Karpas-422 (cell line): ENCODE data around the gene ABHD17C. TPM values are rescaled to one million over a fixed set of nuclear protein-coding genes. Genes with fewer than 3 reads are reported as not detected.
"Not testable (repeated sequence)": the region's sequence is repeated elsewhere in the genome, so short reads cannot be mapped to it uniquely, and the experiment has no call there.

ENCODE experiments used
- DNase-seq: peaks from one replicate; pipeline ENCODE4 v3.0.0-alpha.2; 2015
- H2AFZ ChIP-seq: fragments of 200-600 bp; sonication (generic); 2 replicates; pipeline ENCODE4 v1.6.1; 2014; ENCODE audit warnings: antibody characterized with exemption, low read length, mixed read lengths
- H3K27ac ChIP-seq: fragments of 200-600 bp; sonication (generic); 2 replicates; pipeline ENCODE4 v1.5.1; 2014; ENCODE audit warnings: mild to moderate bottlenecking, low read length, moderate library complexity
- H3K27me3 ChIP-seq: fragments of 200-600 bp; sonication (generic); 2 replicates; pipeline ENCODE4 v1.6.1; 2014; ENCODE audit warnings: low read length, mixed read lengths
- H3K36me3 ChIP-seq: fragments of 200-600 bp; sonication (generic); 2 replicates; pipeline ENCODE4 v1.6.1; 2014; ENCODE audit warnings: low read length, mixed read lengths; ENCODE audit not compliant: insufficient read depth
- H3K4me1 ChIP-seq: fragments of 200-600 bp; sonication (generic); 2 replicates; pipeline ENCODE4 v1.6.1; 2014; ENCODE audit warnings: mild to moderate bottlenecking, low read length, mixed read lengths
- H3K4me2 ChIP-seq: fragments of 200-600 bp; sonication (generic); 2 replicates; pipeline ENCODE4 v1.6.1; 2014; ENCODE audit warnings: low read length, low read depth, mild to moderate bottlenecking; ENCODE audit not compliant: poor library complexity, severe bottlenecking
- H3K4me3 ChIP-seq: fragments of 200-600 bp; sonication (generic); 2 replicates; pipeline ENCODE4 v1.5.1; 2014; ENCODE audit warnings: mild to moderate bottlenecking, antibody characterized with exemption, low read length, mixed read lengths
- H3K79me2 ChIP-seq: fragments of 200-600 bp; sonication (generic); 2 replicates; pipeline ENCODE4 v1.6.1; 2014; ENCODE audit warnings: mild to moderate bottlenecking, low read length, mixed read lengths
- H3K9ac ChIP-seq: fragments of 200-600 bp; sonication (generic); 2 replicates; pipeline ENCODE4 v1.6.0; 2014; ENCODE audit warnings: low read length
- H3K9me2 ChIP-seq: fragments of 200-600 bp; sonication (generic), shearing (Covaris generic); replicated peaks from 2 replicates; pipeline ENCODE4 v1.6.0; 2014; ENCODE audit warnings: mild to moderate bottlenecking, low read length, moderate library complexity; ENCODE audit not compliant: insufficient read depth
- H3K9me3 ChIP-seq: fragments of 300-700, 200-600 bp; sonication (generic); 2 replicates; pipeline ENCODE4 v1.6.1; 2014; ENCODE audit warnings: low read length, mixed read lengths
- H4K20me1 ChIP-seq: fragments of 200-600 bp; sonication (generic); 2 replicates; pipeline ENCODE4 v1.6.1; 2014; ENCODE audit warnings: mild to moderate bottlenecking, antibody characterized with exemption, low read length, low read depth; ENCODE audit not compliant: insufficient read depth
- total RNA-seq: library from RNA; depleted of rRNA; stranded (reverse); fragments of >200 nt; shearing (Covaris generic); gene quantifications from 2 replicates; pipeline ENCODE4 v1.2.3, GENCODE V29; 2014; ENCODE audit warnings: low replicate concordance

Gene ABHD17C
- total RNA-seq, 1 experiment from 2014 or later, result 0.48 TPM

DNA sequence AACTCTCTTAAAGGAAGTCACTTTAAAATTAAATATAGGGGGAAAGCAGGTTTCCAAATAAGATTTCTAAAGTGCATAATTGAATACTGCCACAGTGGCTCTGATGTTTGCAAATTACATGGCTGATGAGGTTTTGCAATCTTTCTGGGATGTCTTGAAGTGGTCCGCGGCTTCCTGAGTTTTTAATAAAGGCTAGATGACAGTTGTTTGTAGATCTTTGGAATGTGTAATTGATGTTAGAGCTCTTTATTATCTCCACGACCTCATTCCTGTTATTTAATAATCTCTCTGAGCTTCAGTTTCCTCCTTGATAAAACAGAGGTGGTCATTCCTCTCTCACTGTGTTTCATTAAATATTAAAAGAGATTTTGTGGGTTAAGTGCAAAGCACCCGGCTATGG lies 57.1 kb downstream of the ABHD17C start:
- DNase-seq, result no peak
- Histone ChIP-seq H3K27ac (no peak overlapping the region), H3K36me3 (no peaks in the 10 kb centered on the region), H3K9ac (no peak overlapping the region), H3K27me3 (no peaks in the 10 kb centered on the region), H3K4me2 (no peak overlapping the region), H3K9me3 (no peaks in the 10 kb centered on the region), H3K9me2 (no peaks in the 10 kb centered on the region), H2AFZ (no peak overlapping the region), H3K79me2 (no peaks in the 10 kb centered on the region), H3K4me3 (no peak overlapping the region), H3K4me1 (no peaks in the 10 kb centered on the region), H4K20me1 (no peaks in the 10 kb centered on the region)

DNA sequence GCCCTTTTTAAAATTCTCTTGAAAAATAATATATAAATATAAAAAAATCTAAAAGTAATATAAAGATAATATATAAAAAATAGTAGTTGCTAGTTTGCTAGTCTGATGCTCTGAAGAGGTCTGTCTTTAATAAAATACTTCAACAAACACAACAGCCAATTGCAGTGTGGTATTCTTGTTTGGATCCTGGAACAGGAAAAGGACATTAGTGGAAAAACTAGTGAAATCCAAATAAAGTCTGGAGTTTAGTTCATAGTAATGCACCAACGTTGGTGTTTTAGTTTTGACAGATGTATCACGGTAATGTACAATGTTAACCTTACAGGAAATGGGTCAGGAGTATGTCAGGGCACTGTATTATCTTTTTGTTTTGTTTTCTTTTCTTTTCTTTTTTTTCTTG lies 58.1 kb downstream of the ABHD17C start:
- H3K9me3 ChIP-seq, result no peaks in the 10 kb centered on the region
- H3K27me3 ChIP-seq, result no peaks in the 10 kb centered on the region
- no peak overlapping the region for H3K27ac ChIP-seq
- no peaks in the 10 kb centered on the region for H4K20me1 ChIP-seq
- H3K9me2 ChIP-seq, result no peaks in the 10 kb centered on the region
- no peak for DNase-seq
- no peaks in the 10 kb centered on the region for H3K36me3 ChIP-seq
- H3K4me3 ChIP-seq, result no peak overlapping the region
- H3K4me1 ChIP-seq, result no peaks in the 10 kb centered on the region
- no peaks in the 10 kb centered on the region for H3K79me2 ChIP-seq
- H2AFZ ChIP-seq, result no peak overlapping the region
- H3K4me2 ChIP-seq, result no peak overlapping the region
- H3K9ac ChIP-seq, result no peak overlapping the region

DNA sequence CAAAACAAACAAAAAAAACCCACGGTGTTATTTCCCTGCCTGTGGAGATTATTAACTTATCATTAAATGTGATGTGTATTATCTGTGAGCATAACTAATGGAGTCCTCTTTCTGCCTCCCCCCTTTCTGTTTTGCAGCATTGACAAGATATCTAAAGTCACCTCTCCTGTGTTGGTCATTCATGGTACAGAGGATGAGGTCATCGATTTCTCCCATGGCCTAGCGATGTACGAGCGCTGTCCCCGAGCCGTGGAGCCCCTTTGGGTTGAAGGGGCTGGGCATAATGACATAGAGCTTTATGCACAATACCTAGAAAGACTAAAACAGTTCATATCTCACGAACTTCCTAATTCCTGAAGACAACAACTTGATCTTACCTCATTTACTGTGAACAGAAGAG lies 58.9 kb downstream of the ABHD17C start:
- Histone ChIP-seq H3K9ac (no peak overlapping the region), H3K27me3 (no peaks in the 10 kb centered on the region), H3K9me3 (no peaks in the 10 kb centered on the region), H3K36me3 (no peaks in the 10 kb centered on the region), H3K79me2 (no peaks in the 10 kb centered on the region), H2AFZ (no peak overlapping the region), H3K4me3 (no peak overlapping the region), H3K4me1 (no peaks in the 10 kb centered on the region), H4K20me1 (no peaks in the 10 kb centered on the region), H3K9me2 (no peaks in the 10 kb centered on the region), H3K4me2 (no peak overlapping the region), H3K27ac (no peak overlapping the region)
- DNase-seq, result no peak

DNA sequence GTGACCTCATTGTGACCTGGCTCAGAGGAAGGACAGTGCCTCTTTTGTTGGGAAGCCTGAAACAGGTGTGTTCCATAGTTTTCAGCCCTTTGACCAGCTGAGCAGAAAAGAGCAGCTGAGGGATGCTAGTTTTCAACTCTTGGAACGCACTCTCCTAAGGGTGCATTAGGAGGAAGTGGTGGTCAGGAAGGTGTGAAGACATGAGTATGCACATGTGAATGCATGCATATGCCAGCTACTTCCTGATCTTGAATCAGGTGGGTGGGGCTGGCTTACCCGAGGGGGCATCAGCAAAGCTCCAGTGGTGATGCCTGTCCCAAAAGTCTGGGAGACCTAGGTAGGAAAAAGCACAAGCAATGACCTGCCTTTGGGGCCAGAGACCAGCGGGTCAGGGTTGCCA lies 60.8 kb downstream of the ABHD17C start:
- Histone ChIP-seq H3K9ac (no peak overlapping the region), H3K36me3 (no peaks in the 10 kb centered on the region), H3K4me2 (no peak overlapping the region), H3K4me1 (no peaks in the 10 kb centered on the region), H3K27me3 (no peaks in the 10 kb centered on the region), H3K4me3 (no peak overlapping the region), H3K27ac (no peak overlapping the region), H3K9me2 (no peaks in the 10 kb centered on the region), H2AFZ (no peak overlapping the region), H4K20me1 (no peaks in the 10 kb centered on the region), H3K9me3 (no peaks in the 10 kb centered on the region), H3K79me2 (no peaks in the 10 kb centered on the region)
- DNase-seq, result no peak

DNA sequence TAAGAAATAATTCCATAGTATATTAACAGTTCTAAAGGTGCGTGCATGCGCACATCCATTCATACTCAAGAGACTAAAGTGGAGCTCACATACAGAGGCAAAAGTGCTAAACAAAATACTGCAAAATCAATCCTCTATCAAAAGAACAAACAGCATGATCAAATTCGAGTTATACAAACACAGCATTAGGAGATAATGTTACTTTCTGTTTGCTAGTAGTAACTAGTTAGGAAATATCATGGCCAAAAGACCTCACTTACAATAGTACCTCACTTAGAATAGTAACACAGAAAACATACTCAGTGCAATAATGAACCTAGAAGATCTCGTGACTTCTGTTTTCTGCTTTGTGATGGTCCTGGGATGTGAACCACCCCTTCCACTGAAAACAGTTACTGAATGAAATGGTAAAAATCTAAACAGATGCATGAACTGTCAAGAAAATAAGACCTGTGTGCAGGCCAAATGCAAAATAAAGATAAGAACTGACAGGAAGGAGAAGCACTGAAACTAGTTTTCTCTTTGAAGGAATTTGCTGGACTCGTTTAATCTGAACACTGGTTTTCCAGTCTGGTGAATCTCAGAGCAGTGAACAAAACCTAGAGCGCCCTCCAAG lies 63.1 kb downstream of the ABHD17C start:
- no peak overlapping the region for H2AFZ ChIP-seq
- no peaks in the 10 kb centered on the region for H3K9me2 ChIP-seq
- H3K9ac ChIP-seq, result no peak overlapping the region
- H3K4me3 ChIP-seq, result no peak overlapping the region
- no peak overlapping the region for H3K27ac ChIP-seq
- H3K36me3 ChIP-seq, result no peaks in the 10 kb centered on the region
- no peak for DNase-seq
- no peaks in the 10 kb centered on the region for H3K79me2 ChIP-seq
- H4K20me1 ChIP-seq, result no peaks in the 10 kb centered on the region
- H3K27me3 ChIP-seq, result no peaks in the 10 kb centered on the region
- no peaks in the 10 kb centered on the region for H3K9me3 ChIP-seq
- H3K4me2 ChIP-seq, result no peak overlapping the region
- no peaks in the 10 kb centered on the region for H3K4me1 ChIP-seq

DNA sequence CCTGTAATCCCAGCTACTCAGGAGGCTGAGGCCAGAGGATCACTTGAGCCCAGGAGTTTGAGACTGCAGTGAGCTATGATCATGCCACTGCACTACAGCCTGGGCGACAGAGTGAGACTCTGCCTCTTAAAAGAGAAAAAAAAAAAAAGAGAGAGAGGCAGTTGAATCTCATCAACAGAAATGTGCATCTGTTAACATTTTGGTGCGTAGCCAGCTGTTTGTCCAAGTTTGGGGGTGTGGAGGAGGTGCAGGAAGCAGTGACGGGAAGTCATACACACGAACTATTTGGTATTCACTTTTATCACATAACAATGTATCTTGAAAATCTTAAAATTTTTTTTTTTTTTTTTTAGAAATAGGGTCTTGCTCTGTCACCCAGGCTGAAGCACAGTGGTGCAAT lies 65.8 kb downstream of the ABHD17C start:
- no peak overlapping the region for H3K27ac ChIP-seq
- no peaks in the 10 kb centered on the region for H3K9me2 ChIP-seq
- H3K4me1 ChIP-seq, result no peaks in the 10 kb centered on the region
- no peak overlapping the region for H3K4me2 ChIP-seq
- no peaks in the 10 kb centered on the region for H3K36me3 ChIP-seq
- no peak overlapping the region for H2AFZ ChIP-seq
- H3K4me3 ChIP-seq, result no peak overlapping the region
- H4K20me1 ChIP-seq, result no peaks in the 10 kb centered on the region
- H3K9me3 ChIP-seq, result no peaks in the 10 kb centered on the region
- no peaks in the 10 kb centered on the region for H3K27me3 ChIP-seq
- no peaks in the 10 kb centered on the region for H3K79me2 ChIP-seq
- H3K9ac ChIP-seq, result no peak overlapping the region
- DNase-seq, result no peak

DNA sequence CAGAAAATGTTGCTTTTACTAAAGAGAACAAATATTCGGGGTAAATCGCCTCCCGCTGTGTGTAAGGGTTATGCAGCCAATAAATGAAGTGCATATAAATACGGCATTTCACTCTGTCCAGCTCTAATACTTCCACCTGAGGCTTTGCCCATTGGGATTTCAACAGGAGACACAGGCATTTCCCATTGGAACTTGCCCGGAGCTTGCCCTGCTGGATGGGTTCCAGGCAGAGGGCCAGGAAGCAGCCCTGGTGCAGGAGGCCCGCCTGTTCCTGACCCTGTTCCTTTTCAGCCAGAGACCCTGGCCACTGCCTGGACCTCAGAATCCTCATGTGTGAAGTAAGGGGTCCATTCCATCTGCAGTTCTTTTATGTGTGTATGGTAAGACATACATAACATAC lies 66.6 kb downstream of the ABHD17C start:
- Histone ChIP-seq H2AFZ (no peak overlapping the region), H3K4me2 (no peak overlapping the region), H3K36me3 (no peaks in the 10 kb centered on the region), H3K27me3 (no peaks in the 10 kb centered on the region), H4K20me1 (no peaks in the 10 kb centered on the region), H3K9ac (no peak overlapping the region), H3K9me3 (no peaks in the 10 kb centered on the region), H3K4me3 (no peak overlapping the region), H3K4me1 (no peaks in the 10 kb centered on the region), H3K27ac (no peak overlapping the region), H3K9me2 (no peaks in the 10 kb centered on the region), H3K79me2 (no peaks in the 10 kb centered on the region)
- no peak for DNase-seq

DNA sequence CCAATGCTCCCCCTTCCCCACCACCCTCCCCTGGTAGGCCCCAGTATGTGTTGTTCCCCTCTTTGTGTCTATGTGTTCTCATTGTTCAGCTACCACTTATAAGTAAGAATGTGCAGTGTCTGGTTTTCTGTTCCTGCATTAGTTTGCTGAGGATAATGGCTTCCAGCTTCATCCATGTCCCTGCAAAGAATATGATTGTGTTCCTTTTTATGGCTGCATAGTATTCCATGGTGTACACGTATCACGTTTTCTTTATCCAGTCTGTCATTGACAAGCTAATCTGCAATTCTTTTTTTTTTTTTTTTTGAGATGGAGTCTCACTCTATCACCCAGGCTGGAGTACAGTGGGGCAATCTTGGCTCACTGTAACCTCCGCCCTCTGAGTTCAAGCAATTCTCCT lies 68.1 kb downstream of the ABHD17C start:
- not testable (repeated sequence) for H3K27me3 ChIP-seq, H2AFZ ChIP-seq, H3K79me2 ChIP-seq, H3K27ac ChIP-seq, H3K4me3 ChIP-seq, H3K4me1 ChIP-seq, H3K9ac ChIP-seq, H3K9me2 ChIP-seq, H4K20me1 ChIP-seq, DNase-seq, H3K4me2 ChIP-seq, H3K9me3 ChIP-seq, H3K36me3 ChIP-seq

DNA sequence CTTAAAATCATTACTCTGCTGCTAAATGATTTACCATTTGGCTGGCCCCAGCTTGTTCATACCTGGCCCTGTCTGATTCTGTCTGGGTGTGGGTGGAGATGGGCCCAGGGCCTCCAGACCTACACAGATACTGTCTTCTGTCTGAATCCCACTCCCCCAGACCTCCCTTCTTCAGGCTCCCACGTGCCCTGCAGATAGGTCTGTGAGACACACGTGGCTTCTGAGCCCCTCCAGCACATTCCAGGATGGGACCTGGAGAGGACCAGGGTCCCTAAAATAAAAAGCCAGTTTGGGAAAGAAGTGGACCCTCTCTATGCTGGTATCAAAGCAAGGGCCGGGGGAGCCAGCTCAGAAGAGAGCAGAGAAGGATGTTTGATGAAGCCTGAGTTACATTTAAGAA lies 69.4 kb downstream of the ABHD17C start:
- no peaks in the 10 kb centered on the region for H3K9me2 ChIP-seq
- H3K9ac ChIP-seq, result no peak overlapping the region
- no peaks in the 10 kb centered on the region for H3K27me3 ChIP-seq
- H2AFZ ChIP-seq, result no peak overlapping the region
- no peak for DNase-seq
- H3K4me1 ChIP-seq, result no peaks in the 10 kb centered on the region
- H3K27ac ChIP-seq, result no peak overlapping the region
- no peaks in the 10 kb centered on the region for H3K79me2 ChIP-seq
- no peaks in the 10 kb centered on the region for H4K20me1 ChIP-seq
- H3K36me3 ChIP-seq, result no peaks in the 10 kb centered on the region
- no peak overlapping the region for H3K4me3 ChIP-seq
- no peaks in the 10 kb centered on the region for H3K9me3 ChIP-seq
- no peak overlapping the region for H3K4me2 ChIP-seq
